Neural progenitor cell (in vitro differentiated cells): ENCODE measurements around the gene PCSK4.

Source experiments
- EZH2 ChIP-seq: fragments of 200-600 bp; sonication (generic); IDR thresholded peaks from 2 replicates; pipeline ENCODE4 v1.6.1; 2017; ENCODE audit warnings: antibody characterized with exemption, mild to moderate bottlenecking, moderate library complexity
- EZH2phosphoT487 ChIP-seq: fragments of 200-600 bp; sonication (generic); IDR thresholded peaks from 2 replicates; pipeline ENCODE4 v1.6.1; 2017; ENCODE audit warnings: antibody characterized with exemption
- TF ChIP-seq, protein P1 (sequence below): fragments of 200-600 bp; sonication (generic); IDR thresholded peaks from 2 replicates; pipeline ENCODE4 v1.5.1; 2017; ENCODE audit warnings: antibody characterized with exemption, mild to moderate bottlenecking

GRCh38 chr19:1470055-1470304 is 20.2 kb downstream of the PCSK4 start:
- TF ChIP-seq EZH2phosphoT487 (no peak), EZH2 (no peak)
- TF ChIP-seq, protein P1, sequence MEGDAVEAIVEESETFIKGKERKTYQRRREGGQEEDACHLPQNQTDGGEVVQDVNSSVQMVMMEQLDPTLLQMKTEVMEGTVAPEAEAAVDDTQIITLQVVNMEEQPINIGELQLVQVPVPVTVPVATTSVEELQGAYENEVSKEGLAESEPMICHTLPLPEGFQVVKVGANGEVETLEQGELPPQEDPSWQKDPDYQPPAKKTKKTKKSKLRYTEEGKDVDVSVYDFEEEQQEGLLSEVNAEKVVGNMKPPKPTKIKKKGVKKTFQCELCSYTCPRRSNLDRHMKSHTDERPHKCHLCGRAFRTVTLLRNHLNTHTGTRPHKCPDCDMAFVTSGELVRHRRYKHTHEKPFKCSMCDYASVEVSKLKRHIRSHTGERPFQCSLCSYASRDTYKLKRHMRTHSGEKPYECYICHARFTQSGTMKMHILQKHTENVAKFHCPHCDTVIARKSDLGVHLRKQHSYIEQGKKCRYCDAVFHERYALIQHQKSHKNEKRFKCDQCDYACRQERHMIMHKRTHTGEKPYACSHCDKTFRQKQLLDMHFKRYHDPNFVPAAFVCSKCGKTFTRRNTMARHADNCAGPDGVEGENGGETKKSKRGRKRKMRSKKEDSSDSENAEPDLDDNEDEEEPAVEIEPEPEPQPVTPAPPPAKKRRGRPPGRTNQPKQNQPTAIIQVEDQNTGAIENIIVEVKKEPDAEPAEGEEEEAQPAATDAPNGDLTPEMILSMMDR = no peak
